Measurements from ENCODE around the gene FRMPD4.

GRCh38 chrX:12378706-12379105 lies 240.4 kb downstream of the FRMPD4 start:
- TF ChIP-seq, protein P1, sequence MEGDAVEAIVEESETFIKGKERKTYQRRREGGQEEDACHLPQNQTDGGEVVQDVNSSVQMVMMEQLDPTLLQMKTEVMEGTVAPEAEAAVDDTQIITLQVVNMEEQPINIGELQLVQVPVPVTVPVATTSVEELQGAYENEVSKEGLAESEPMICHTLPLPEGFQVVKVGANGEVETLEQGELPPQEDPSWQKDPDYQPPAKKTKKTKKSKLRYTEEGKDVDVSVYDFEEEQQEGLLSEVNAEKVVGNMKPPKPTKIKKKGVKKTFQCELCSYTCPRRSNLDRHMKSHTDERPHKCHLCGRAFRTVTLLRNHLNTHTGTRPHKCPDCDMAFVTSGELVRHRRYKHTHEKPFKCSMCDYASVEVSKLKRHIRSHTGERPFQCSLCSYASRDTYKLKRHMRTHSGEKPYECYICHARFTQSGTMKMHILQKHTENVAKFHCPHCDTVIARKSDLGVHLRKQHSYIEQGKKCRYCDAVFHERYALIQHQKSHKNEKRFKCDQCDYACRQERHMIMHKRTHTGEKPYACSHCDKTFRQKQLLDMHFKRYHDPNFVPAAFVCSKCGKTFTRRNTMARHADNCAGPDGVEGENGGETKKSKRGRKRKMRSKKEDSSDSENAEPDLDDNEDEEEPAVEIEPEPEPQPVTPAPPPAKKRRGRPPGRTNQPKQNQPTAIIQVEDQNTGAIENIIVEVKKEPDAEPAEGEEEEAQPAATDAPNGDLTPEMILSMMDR (IDR thresholded peaks at IDR 0.05 in 2 of 3, conservative IDR thresholded peaks at IDR 0.05 in 1 of 3; ENCODE audit: control insufficient read depth in 2 of 3, extremely low read depth in 1 of 3, insufficient read depth in 1 of 3, low read depth in 3 of 3, low read length in 3 of 3) = no peak
- TF ChIP-seq EZH2 (IDR thresholded peaks at IDR 0.05; ENCODE audit: borderline replicate concordance, control insufficient read depth, low read depth, low read length) = no peak
- TF ChIP-seq MEF2A (IDR thresholded peaks at IDR 0.05; ENCODE audit: insufficient read depth, low read depth, low read length) = no peak
- no peak for TF ChIP-seq BRCA1 (IDR thresholded peaks at IDR 0.05; ENCODE audit: low read depth, low read length)
- TF ChIP-seq NFIC (IDR thresholded peaks at IDR 0.05; ENCODE audit: low read depth, low read length) = no peak
- no peak for TF ChIP-seq CHD4 (IDR thresholded peaks at IDR 0.05)
- no peak for TF ChIP-seq NFXL1 (IDR thresholded peaks at IDR 0.05; ENCODE audit: borderline replicate concordance)
- no peak for TF ChIP-seq GABPA (IDR thresholded peaks at IDR 0.05; ENCODE audit: low read depth)
- no peak for TF ChIP-seq SMARCA5 (IDR thresholded peaks at IDR 0.05)

All from GM12878 (cell line).